GM10266 (cell line): ENCODE measurements around the gene GET3.

ENCODE experiments used
- DNase-seq: peaks from one replicate; pipeline ENCODE4 v3.0.0; 2012; ENCODE audit errors: extremely low spot score
- CTCF ChIP-seq: IDR thresholded peaks from 2 replicates; pipeline ENCODE4 v1.5.1; 2012; ENCODE audit warnings: mild to moderate bottlenecking, low read depth; ENCODE audit not compliant: control insufficient read depth, insufficient read depth; ENCODE audit errors: missing control alignments

Gene GET3

DNA sequence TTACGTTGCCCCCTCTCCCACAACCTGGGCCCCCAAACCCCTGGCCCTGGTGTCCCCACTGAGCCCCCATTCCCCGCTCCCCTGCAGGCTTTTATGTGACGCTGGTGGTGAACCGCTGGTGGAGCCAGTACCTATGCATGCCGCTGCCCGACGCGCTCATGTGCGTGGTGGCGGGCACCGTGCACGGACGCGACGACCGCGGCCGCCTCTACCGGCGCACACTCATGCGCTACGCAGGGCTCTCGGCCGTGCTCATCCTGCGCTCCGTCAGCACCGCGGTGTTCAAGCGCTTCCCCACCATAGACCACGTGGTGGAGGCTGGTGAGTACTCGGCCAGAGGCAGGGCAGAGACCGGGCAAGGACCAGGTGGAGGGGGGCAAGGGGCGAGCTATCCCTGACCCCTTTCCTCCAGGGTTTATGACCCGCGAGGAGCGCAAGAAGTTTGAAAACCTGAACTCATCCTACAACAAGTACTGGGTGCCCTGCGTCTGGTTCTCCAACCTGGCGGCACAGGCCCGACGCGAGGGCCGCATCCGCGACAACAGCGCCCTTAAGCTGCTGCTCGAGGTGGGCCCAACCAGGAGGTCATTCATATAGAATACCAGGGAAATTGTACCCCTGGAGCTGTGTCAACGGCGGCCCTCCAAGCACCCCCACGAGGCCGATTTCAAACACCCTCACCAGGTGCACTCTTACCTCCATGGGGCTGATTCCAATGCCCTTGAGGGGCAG lies 17.3 kb downstream of the GET3 start:
- TF ChIP-seq CTCF, result no peak
- no peak for DNase-seq

DNA sequence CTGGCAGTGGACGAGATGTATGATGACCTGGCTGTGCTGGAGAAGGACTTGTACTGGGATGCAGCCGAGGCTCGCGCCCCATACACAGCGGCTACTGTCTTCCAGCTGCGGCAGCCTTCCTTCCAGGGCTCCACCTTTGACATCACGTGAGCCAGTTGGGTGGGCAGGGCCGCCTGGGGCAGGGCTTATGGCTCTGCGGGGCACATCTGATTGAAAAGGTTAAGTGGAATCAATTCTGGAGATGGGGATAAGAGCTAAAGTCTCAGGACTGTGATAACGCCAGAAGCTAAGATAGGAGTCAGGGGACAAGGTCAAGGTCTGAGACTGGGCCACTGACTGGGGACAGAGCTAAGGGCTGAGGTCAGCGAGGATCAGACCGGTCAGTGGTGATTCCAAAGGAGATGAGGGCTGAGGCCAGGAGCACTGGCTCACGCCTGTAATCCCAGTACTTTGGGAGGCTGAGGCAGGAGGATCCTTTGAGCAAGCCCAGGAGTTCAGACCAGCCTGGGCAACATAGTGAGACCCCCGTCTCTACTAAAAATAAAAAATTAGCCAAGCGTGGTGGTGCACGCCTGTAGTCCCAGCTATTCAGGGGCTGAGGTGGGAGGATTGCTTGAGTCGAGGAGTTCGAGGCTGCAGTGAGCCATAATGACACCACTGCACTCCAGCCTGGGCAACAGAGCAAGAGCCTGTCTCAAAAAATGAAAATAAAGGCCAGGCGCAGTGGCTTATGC lies 19.0 kb downstream of the GET3 start:
- TF ChIP-seq CTCF, result no peak

DNA sequence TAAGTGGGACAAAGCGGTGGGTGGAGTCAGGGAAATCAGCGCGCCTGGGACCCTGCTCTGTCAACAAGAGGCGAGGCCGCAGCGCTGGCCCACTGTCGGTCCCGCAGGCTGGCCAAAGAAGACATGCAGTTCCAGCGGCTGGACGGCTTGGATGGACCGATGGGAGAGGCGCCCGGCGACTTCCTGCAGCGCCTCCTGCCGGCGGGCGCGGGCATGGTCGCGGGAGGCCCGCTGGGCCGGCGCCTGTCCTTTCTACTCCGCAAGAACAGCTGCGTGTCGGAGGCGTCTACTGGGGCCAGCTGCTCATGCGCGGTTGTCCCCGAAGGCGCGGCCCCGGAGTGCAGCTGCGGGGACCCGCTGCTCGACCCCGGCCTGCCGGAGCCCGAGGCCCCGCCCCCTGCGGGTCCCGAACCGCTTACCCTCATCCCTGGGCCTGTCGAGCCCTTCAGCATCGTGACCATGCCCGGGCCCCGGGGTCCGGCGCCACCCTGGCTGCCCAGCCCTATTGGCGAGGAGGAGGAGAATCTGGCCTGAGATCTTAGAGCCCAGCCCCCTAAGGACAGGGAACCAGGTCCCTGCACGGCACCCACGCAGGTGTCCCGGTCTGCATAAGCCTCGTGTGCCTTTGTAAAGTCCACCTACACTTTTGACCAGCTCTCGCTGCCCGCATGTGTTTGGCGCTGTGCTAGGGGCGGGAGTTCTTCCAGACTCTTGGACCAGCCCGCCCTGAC lies 20.4 kb downstream of the GET3 start:
- DNase-seq, result peak; percentile 89
- peak; percentile 81 for TF ChIP-seq CTCF

More for the DNA sequence above, 19.0 kb downstream of the GET3 start:
- DNase-seq, result no peak

DNA sequence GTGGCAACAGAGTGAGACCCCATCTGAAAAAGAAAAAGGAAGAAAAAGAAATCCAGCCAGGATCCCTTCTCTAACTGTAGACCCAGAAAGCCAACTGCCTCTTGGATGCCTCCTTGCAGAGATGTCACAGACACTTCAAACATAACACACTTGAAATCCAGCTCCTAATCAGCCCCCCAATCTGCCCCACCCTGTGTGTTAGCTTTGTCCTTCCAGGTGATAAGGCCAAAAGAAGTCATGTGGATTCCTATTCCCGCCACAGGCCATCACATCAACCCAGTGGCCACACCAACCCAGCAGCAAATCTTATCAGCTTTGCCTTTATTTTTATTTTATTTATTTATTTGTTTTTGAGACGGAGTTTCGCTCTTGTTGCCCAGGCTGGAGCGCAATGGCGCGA lies 22.4 kb downstream of the GET3 start:
- no peak for TF ChIP-seq CTCF
- no peak for DNase-seq

DNA sequence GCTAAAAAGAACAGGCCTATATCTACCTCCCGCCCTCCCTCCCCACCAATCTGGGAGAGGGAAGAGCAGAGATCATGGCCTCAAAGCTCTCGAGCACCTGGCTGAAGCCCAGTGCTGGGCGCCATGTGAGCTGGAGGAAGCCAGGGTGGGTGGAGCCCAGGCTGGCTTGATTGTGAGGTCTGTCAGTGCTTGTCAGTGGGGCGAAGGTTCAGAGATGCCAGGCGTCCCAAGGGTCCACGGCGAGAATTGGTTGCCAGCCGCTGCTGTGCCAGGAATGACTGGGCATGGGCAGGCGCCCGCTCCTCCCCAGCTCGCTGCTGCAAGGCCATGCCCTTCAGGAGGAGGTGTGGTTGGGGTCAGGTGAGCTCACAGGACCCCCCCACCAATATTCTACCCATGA lies 25.8 kb downstream of the GET3 start:
- no peak for DNase-seq
- TF ChIP-seq CTCF, result no peak

- TF ChIP-seq CTCF, result no peak
- DNase-seq, result no peak
These were observed 27.4 kb downstream of the GET3 start for GRCh38 chr19:12764698-12765097.
